H9 (cell line): ENCODE measurements around the gene ACR. TPM values are rescaled to one million over a fixed set of nuclear protein-coding genes. Genes with fewer than 3 reads are reported as not detected.
"Not testable (repeated sequence)": the region's sequence is repeated elsewhere in the genome, so short reads cannot be mapped to it uniquely, and the experiment has no call there.

ENCODE experiments used
- DNase-seq: peaks from one replicate; pipeline ENCODE4 v3.0.0-alpha.2; 2017
- H2AFZ ChIP-seq: one replicate; pipeline ENCODE4 v1.6.1; 2013; ENCODE audit warnings: mild to moderate bottlenecking, low read length, control low read depth, moderate library complexity
- H2AK5ac ChIP-seq: 2 replicates; pipeline ENCODE4 v1.6.1; 2013; ENCODE audit warnings: low read length, control low read depth, mixed read lengths; ENCODE audit not compliant: insufficient read length
- H2BK120ac ChIP-seq: one replicate; pipeline ENCODE4 v1.6.1; 2013; ENCODE audit warnings: low read depth, mild to moderate bottlenecking, low read length, control low read depth, inconsistent platforms; ENCODE audit not compliant: poor library complexity, severe bottlenecking
- H2BK12ac ChIP-seq: 2 replicates; pipeline ENCODE4 v1.6.1; 2013; ENCODE audit warnings: low read length, control low read depth, mixed read lengths, low read depth; ENCODE audit not compliant: insufficient read length
- H2BK15ac ChIP-seq: 2 replicates; pipeline ENCODE4 v1.6.1; 2013; ENCODE audit warnings: low read depth, low read length, control low read depth
- H2BK20ac ChIP-seq: one replicate; pipeline ENCODE4 v1.6.1; 2013; ENCODE audit warnings: low read depth, mild to moderate bottlenecking, low read length, control low read depth, inconsistent platforms; ENCODE audit not compliant: poor library complexity, severe bottlenecking
- H2BK5ac ChIP-seq: 2 replicates; pipeline ENCODE4 v1.6.1; 2013; ENCODE audit warnings: low read length, control low read depth, mixed read lengths; ENCODE audit not compliant: insufficient read length
- H3K14ac ChIP-seq: 2 replicates; pipeline ENCODE4 v1.6.1; 2013; ENCODE audit warnings: low read length, control low read depth; ENCODE audit not compliant: insufficient read depth
- H3K18ac ChIP-seq: 2 replicates; pipeline ENCODE4 v1.6.1; 2013; ENCODE audit warnings: low read depth, mild to moderate bottlenecking, mixed read lengths, low read length, control low read depth; ENCODE audit not compliant: insufficient read length
- H3K23ac ChIP-seq: 2 replicates; pipeline ENCODE4 v1.6.1; 2013; ENCODE audit warnings: low read length, control low read depth, mixed read lengths, low read depth; ENCODE audit not compliant: insufficient read length
- H3K23me2 ChIP-seq: 2 replicates; pipeline ENCODE4 v1.6.1; 2013; ENCODE audit warnings: low read depth, mild to moderate bottlenecking, mixed read lengths, low read length, control low read depth; ENCODE audit not compliant: insufficient read length, poor library complexity, severe bottlenecking
- H3K27ac ChIP-seq: 2 replicates; pipeline ENCODE4 v1.5.1; 2013; ENCODE audit warnings: low read length, control low read depth, mixed read lengths, low read depth; ENCODE audit not compliant: insufficient read length
- H3K27me3 ChIP-seq: 2 replicates; pipeline ENCODE4 v1.6.1; 2013; ENCODE audit warnings: low read length, control low read depth, inconsistent platforms; ENCODE audit not compliant: insufficient read depth
- H3K4ac ChIP-seq: 2 replicates; pipeline ENCODE4 v1.6.1; 2013; ENCODE audit warnings: low read depth, mild to moderate bottlenecking, control low read depth, inconsistent platforms, low read length, moderate library complexity
- H3K4me1 ChIP-seq: 2 replicates; pipeline ENCODE4 v1.6.1; 2013; ENCODE audit warnings: low read length, control low read depth, inconsistent platforms; ENCODE audit not compliant: insufficient read depth
- H3K4me2 ChIP-seq: 2 replicates; pipeline ENCODE4 v1.6.1; 2013; ENCODE audit warnings: low read length, control low read depth, mixed read lengths; ENCODE audit not compliant: insufficient read length, insufficient read depth
- H3K56ac ChIP-seq: 2 replicates; pipeline ENCODE4 v1.6.1; 2013; ENCODE audit warnings: low read depth, mild to moderate bottlenecking, mixed read lengths, low read length, control low read depth; ENCODE audit not compliant: insufficient read length
- H3K79me1 ChIP-seq: 2 replicates; pipeline ENCODE4 v1.6.1; 2013; ENCODE audit warnings: low read depth, mild to moderate bottlenecking, moderate library complexity, low read length, control low read depth, inconsistent platforms; ENCODE audit not compliant: insufficient read depth, poor library complexity, severe bottlenecking
- H3K79me2 ChIP-seq: 2 replicates; pipeline ENCODE4 v1.6.1; 2013; ENCODE audit warnings: low read length, control low read depth, inconsistent platforms; ENCODE audit not compliant: insufficient read depth
- H3K9ac ChIP-seq: 2 replicates; pipeline ENCODE4 v1.6.1; 2013; ENCODE audit warnings: low read length, control low read depth, mixed read lengths; ENCODE audit not compliant: insufficient read length; ENCODE audit errors: extremely low read depth
- H3K9me3 ChIP-seq: one replicate; pipeline ENCODE4 v1.6.1; 2013; ENCODE audit warnings: low read depth, low read length, inconsistent platforms; ENCODE audit not compliant: control insufficient read depth
- H3T11ph ChIP-seq: one replicate; pipeline ENCODE4 v1.6.1; 2013; ENCODE audit warnings: mild to moderate bottlenecking, low read length, control low read depth, inconsistent platforms
- H4K20me1 ChIP-seq: one replicate; pipeline ENCODE4 v1.6.1; 2013; ENCODE audit not compliant: control insufficient read depth, insufficient read length, insufficient read depth
- H4K5ac ChIP-seq: 2 replicates; pipeline ENCODE4 v1.6.1; 2013; ENCODE audit warnings: low read depth, mild to moderate bottlenecking, mixed read lengths, low read length, control low read depth; ENCODE audit not compliant: insufficient read length
- H4K8ac ChIP-seq: replicated peaks from 2 replicates; pipeline ENCODE4 v1.6.1; 2013; ENCODE audit warnings: low read length, control low read depth, mixed read lengths, low read depth; ENCODE audit not compliant: insufficient read length
- H4K91ac ChIP-seq: 2 replicates; pipeline ENCODE4 v1.6.1; 2013; ENCODE audit warnings: low read depth, mild to moderate bottlenecking, moderate library complexity, mixed read lengths, low read length, control low read depth; ENCODE audit not compliant: insufficient read length
- H3K27ac Mint-ChIP-seq, 3 experiments: 2 replicates in 2 of 3; 3 replicates in 1 of 3; pipeline ENCODE4 v1.8.0; 2020 to 2021; ENCODE audit warnings: mixed read lengths in 3 of 3, mild to moderate bottlenecking in 1 of 3, moderate library complexity in 1 of 3
- H3K27me3 Mint-ChIP-seq: 2 replicates; pipeline ENCODE4 v1.8.0; 2021; ENCODE audit warnings: low read depth, mild to moderate bottlenecking, moderate library complexity, mixed read lengths
- H3K36me3 Mint-ChIP-seq, 3 experiments: 2 replicates in 2 of 3; 3 replicates in 1 of 3; pipeline ENCODE4 v1.8.0; 2020 to 2021; ENCODE audit warnings: low read depth in 3 of 3, mixed read lengths in 3 of 3; ENCODE audit not compliant: insufficient read depth in 1 of 3
- H3K4me1 Mint-ChIP-seq, 2 experiments: 2 replicates each; pipeline ENCODE4 v1.8.0; 2020; ENCODE audit warnings: mixed read lengths in 2 of 2
- H3K4me3 Mint-ChIP-seq, 2 experiments: 2 replicates in 1 of 2; 3 replicates in 1 of 2; pipeline ENCODE4 v1.8.0; 2020 to 2021; ENCODE audit warnings: mild to moderate bottlenecking in 2 of 2, mixed read lengths in 2 of 2, moderate library complexity in 1 of 2
- H3K9me3 Mint-ChIP-seq, 2 experiments: 2 replicates in 1 of 2; 3 replicates in 1 of 2; pipeline ENCODE4 v1.8.0; 2020; ENCODE audit warnings: mild to moderate bottlenecking in 2 of 2, mixed read lengths in 2 of 2, moderate library complexity in 1 of 2
- CTCF ChIP-seq: fragments of 200-600 bp; sonication (generic); conservative IDR thresholded peaks from 3 replicates; pipeline ENCODE4 v1.8.0; 2021; ENCODE audit warnings: antibody characterized with exemption, mild to moderate bottlenecking
- WGBS: extraction: QIAGEN DNeasy Blood & Tissue Kit; methylation state at CpG from one replicate; pipeline ENCODE4 v1.1.7; 2013; ENCODE audit warnings: missing lambda C conversion rate, low lambda C conversion rate, mixed read lengths; ENCODE audit not compliant: insufficient read length; ENCODE audit errors: extremely low coverage; 5-methylcytosine and 5-hydroxymethylcytosine counted together
- total RNA-seq: library from RNA; stranded (reverse); gene quantifications from 2 replicates; pipeline ENCODE4 v1.2.1, GENCODE V29; 2021

Gene ACR
- total RNA-seq, 1 experiment from 2014 or later: 0.35 TPM

- H3K79me1 ChIP-seq: no peaks in the 10 kb centered on the region
- no peak for TF ChIP-seq CTCF
- H3K23me2 ChIP-seq: no peaks in the 10 kb centered on the region
- no peak overlapping the region for H3T11ph ChIP-seq
- Mint-ChIP-seq H3K27ac (no peak overlapping the region), H3K27me3 (peaks cover 95% of the 10 kb centered on the region), H3K4me1 (no peaks in the 10 kb centered on the region), H3K9me3 (no peaks in the 10 kb centered on the region; a peak in 1 of 5 replicates), H3K4me3 (no peak overlapping the region), H3K36me3 (no peaks in the 10 kb centered on the region)
- no peak overlapping the region for H3K23ac ChIP-seq
- no peak overlapping the region for H2BK120ac ChIP-seq
- no CpG with 5 or more reads among the region's 12 CpGs for WGBS
- H2BK5ac ChIP-seq: no peak overlapping the region
- no peak overlapping the region for H3K56ac ChIP-seq
- no peak overlapping the region for H3K9ac ChIP-seq
- H4K20me1 ChIP-seq: no peaks in the 10 kb centered on the region
- H2AFZ ChIP-seq: no peak overlapping the region
- no peaks in the 10 kb centered on the region for H3K9me3 ChIP-seq
- no peaks in the 10 kb centered on the region for H3K4me1 ChIP-seq
- no peak overlapping the region for H3K27ac ChIP-seq
- H3K18ac ChIP-seq: no peak overlapping the region
- no peak overlapping the region for H2BK12ac ChIP-seq
- no peak overlapping the region; the same call in 1 of the 2 replicates for H2BK15ac ChIP-seq
- H3K4me2 ChIP-seq: no peak overlapping the region
- H4K91ac ChIP-seq: no peak overlapping the region
- H4K8ac ChIP-seq: no peak overlapping the region
- H3K14ac ChIP-seq: no peak overlapping the region; the same call in 1 of the 2 replicates
- no peak for DNase-seq
- H2AK5ac ChIP-seq: no peak overlapping the region
- H4K5ac ChIP-seq: no peak overlapping the region
- H3K27me3 ChIP-seq: peaks cover 11% of the 10 kb centered on the region
- H3K4ac ChIP-seq: no peak overlapping the region
- H3K79me2 ChIP-seq: no peaks in the 10 kb centered on the region
- H2BK20ac ChIP-seq: no peak overlapping the region
Observed at GRCh38 chr22:50739894-50740293, 1.9 kb downstream of the ACR start.

GRCh38 chr22:50740714-50741113 is 2.7 kb downstream of the ACR start:
- not testable (repeated sequence) for H3K14ac ChIP-seq, H3K9me3 Mint-ChIP-seq, H3K4me1 Mint-ChIP-seq, H3K18ac ChIP-seq, H3K79me2 ChIP-seq, H2AFZ ChIP-seq, H3K4me3 Mint-ChIP-seq, H2BK15ac ChIP-seq, H3K79me1 ChIP-seq, H3K4me2 ChIP-seq, H3K27ac ChIP-seq, H3T11ph ChIP-seq, H3K36me3 Mint-ChIP-seq, H2BK120ac ChIP-seq, H3K27ac Mint-ChIP-seq, H2BK20ac ChIP-seq, H3K23me2 ChIP-seq, H4K5ac ChIP-seq, H2BK5ac ChIP-seq, H4K91ac ChIP-seq, H3K23ac ChIP-seq, H3K9ac ChIP-seq, H3K4me1 ChIP-seq, H4K8ac ChIP-seq, H3K9me3 ChIP-seq, DNase-seq, H3K4ac ChIP-seq, H2BK12ac ChIP-seq, H3K56ac ChIP-seq, H4K20me1 ChIP-seq, H2AK5ac ChIP-seq
- H3K27me3 ChIP-seq: peaks cover 11% of the 10 kb centered on the region
- H3K27me3 Mint-ChIP-seq: peaks cover 93% of the 10 kb centered on the region
- WGBS: no CpG with 5 or more reads among the region's 5 CpGs
